Measurements from ENCODE around the gene LAMA3.

DNA sequence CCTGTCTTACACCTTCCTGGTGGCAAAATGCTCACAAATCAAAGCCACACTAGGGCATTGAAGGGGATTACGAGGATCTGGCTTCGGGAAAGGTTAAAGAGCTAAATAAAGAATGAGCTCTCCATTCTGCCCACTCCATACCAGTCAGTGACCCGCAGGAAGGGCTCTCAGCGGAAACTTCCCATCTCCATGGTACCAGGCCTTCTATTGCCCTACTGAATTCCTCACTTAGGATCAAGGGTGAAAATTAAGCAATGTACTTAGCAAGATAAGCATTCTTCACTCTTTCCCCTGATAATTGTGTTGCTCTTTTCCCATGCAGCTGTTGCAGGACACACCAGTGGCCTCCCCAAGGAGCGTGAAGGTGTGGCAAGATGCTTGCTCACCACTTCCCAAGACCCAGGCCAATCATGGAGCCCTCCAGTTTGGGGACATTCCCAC is 249.7 kb downstream of the LAMA3 start:
- TF ChIP-seq, protein P1, sequence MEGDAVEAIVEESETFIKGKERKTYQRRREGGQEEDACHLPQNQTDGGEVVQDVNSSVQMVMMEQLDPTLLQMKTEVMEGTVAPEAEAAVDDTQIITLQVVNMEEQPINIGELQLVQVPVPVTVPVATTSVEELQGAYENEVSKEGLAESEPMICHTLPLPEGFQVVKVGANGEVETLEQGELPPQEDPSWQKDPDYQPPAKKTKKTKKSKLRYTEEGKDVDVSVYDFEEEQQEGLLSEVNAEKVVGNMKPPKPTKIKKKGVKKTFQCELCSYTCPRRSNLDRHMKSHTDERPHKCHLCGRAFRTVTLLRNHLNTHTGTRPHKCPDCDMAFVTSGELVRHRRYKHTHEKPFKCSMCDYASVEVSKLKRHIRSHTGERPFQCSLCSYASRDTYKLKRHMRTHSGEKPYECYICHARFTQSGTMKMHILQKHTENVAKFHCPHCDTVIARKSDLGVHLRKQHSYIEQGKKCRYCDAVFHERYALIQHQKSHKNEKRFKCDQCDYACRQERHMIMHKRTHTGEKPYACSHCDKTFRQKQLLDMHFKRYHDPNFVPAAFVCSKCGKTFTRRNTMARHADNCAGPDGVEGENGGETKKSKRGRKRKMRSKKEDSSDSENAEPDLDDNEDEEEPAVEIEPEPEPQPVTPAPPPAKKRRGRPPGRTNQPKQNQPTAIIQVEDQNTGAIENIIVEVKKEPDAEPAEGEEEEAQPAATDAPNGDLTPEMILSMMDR (IDR thresholded peaks at IDR 0.05) = no peak
- no peak for TF ChIP-seq POLR2A (IDR thresholded peaks at IDR 0.05)
